Liver (tissue), 3 donors: ENCODE data around the gene GRN.

Experiments
- ATF3 ChIP-seq: IDR thresholded peaks from 2 replicates; pipeline ENCODE4 v1.6.1; 2016; ENCODE audit warnings: antibody characterized with exemption
- CTCF ChIP-seq: fragments of 150-350 bp; IDR thresholded peaks from 2 replicates; pipeline ENCODE4 v1.5.1; 2017; ENCODE audit warnings: improper control_type of control experiment, low read depth, low read length; ENCODE audit not compliant: missing input control
- EGR1 ChIP-seq, 2 donors: IDR thresholded peaks; 2 replicates each; pipeline ENCODE4 v1.6.1; 2016 to 2018; ENCODE audit warnings: antibody characterized with exemption in 2 of 2, low read depth in 2 of 2
- HNF4A ChIP-seq, 2 donors: conservative IDR thresholded peaks; 2 replicates each; pipeline ENCODE4 v1.6.1; 2016; ENCODE audit warnings: antibody characterized with exemption in 2 of 2, mild to moderate bottlenecking in 2 of 2
- HNF4G ChIP-seq: IDR thresholded peaks from 2 replicates; pipeline ENCODE4 v1.6.1; 2016; ENCODE audit warnings: antibody characterized with exemption
- JUND ChIP-seq, 2 donors: IDR thresholded peaks; 2 replicates each; pipeline ENCODE4 v1.6.1; 2016; ENCODE audit warnings: antibody characterized with exemption in 2 of 2
- MAX ChIP-seq: IDR thresholded peaks from 2 replicates; pipeline ENCODE4 v1.6.1; 2016; ENCODE audit warnings: antibody characterized with exemption
- RAD21 ChIP-seq, 2 donors: IDR thresholded peaks; 2 replicates each; pipeline ENCODE4 v1.6.1; 2016; ENCODE audit warnings: antibody characterized with exemption in 2 of 2, mild to moderate bottlenecking in 2 of 2
- REST ChIP-seq: IDR thresholded peaks from 2 replicates; pipeline ENCODE4 v1.6.1; 2016; ENCODE audit warnings: antibody characterized with exemption, mild to moderate bottlenecking
- SP1 ChIP-seq: IDR thresholded peaks from 2 replicates; pipeline ENCODE4 v1.6.1; 2018; ENCODE audit warnings: antibody characterized with exemption, mild to moderate bottlenecking
- TAF1 ChIP-seq: conservative IDR thresholded peaks from 2 replicates; pipeline ENCODE4 v1.6.1; 2016; ENCODE audit warnings: antibody characterized with exemption, mild to moderate bottlenecking
- YY1 ChIP-seq: IDR thresholded peaks from 2 replicates; pipeline ENCODE4 v1.6.1; 2016; ENCODE audit warnings: antibody characterized with exemption, mild to moderate bottlenecking
- ZBTB33 ChIP-seq: IDR thresholded peaks from 2 replicates; pipeline ENCODE4 v1.6.1; 2016; ENCODE audit warnings: antibody characterized with exemption
- donor health status: healthy.
- donor health status: healthy.

GRCh38 chr17:44380767-44381166 lies 35.7 kb downstream of the GRN start:
- TF ChIP-seq CTCF (no peak), SP1 (no peak), REST (no peak), YY1 (no peak), MAX (no peak), HNF4G (no peak), RAD21 (IDR thresholded peaks at IDR 0.05) (no peak), ZBTB33 (no peak), ATF3 (no peak), TAF1 (no peak), HNF4A (conservative IDR thresholded peaks at IDR 0.05) (no peak), JUND (IDR thresholded peaks at IDR 0.05) (no peak), EGR1 (IDR thresholded peaks at IDR 0.05; ENCODE audit: low read depth in 2 of 2) (no peak)
